ENCODE results near the gene NHERF1. TPM values are rescaled to one million over a fixed set of nuclear protein-coding genes. Genes with fewer than 3 reads are reported as not detected.
A peak's percentile ranks its signal among the peaks of the same experiment; 100 is the strongest.

NHERF1 gene
- total RNA-seq, 1 experiment from 2014 or later: 38.1 TPM

DNA sequence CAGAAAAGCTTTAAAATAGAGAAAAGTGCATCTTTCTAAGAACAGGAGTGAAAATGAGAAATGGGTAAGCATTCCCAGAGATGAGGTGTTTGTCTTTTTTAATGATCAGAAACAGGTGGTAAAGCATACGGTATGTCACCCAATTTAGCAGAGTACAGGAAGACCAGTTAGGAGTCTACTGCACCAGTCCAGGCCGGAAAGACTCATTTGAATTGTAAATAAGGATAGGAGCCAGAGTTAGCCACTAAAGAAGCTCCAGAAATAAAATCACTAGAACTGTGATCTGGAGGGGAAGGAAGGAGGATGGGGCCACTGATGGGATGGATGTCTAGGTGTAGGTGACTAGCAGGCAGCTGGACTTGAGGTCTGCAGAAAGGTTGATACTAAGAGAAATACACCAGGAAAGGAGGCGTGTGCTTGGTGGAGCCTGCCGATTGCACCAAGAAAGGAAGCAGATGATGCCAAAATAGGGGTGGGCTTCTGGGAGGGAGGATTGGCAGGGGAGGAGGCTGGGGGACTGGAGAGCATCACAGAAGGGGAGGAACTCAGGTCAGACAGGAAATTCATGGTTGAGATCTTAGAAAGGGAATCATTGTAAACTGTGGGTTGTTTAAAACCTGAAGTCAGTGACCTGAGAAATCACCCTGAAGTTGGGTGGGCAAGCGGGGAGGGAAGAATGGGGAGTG lies 35.8 kb downstream of the NHERF1 start:
- no peak for DNase-seq (ENCODE audit: low read depth)

DNA sequence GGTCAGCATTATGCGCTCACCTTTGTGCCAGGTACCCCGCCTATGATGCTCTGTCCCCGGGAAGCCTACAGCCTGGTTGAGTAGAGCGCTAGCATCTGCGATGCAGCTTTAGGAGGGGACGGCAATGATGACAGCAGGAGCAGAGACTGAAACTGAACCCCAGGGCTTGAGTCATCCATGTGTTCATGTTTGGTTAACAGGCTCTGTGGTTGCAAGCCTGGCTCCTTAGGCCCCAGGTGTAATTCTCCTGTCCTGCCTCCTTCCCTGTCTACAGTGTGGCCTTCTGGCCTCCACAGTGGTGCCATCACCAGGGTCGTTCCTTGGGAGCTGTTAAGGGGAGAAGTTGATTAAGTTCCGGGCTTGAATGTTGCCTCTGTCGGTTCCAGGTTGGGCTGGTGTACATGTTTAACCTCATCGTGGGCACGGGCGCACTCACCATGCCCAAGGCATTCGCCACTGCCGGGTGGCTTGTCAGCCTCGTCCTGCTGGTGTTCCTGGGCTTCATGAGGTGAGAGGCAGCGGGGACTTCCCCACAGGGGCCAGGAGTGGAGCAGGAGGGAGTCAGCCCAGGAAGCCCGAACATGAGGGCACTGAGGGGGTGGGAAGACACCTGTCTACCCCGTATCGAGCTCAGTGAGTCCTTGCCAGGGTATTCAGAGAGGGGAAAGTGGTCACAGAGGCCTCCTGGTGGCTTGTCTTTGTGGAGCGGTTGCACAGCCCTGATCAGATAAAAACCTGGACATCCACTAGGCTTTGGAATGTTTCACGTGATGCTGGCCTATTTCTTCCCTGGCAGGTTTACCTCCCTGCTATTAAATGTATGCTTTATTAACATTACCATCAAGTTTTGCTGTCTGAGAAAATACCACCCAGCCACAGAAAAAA lies 36.9 kb downstream of the NHERF1 start:
- DNase-seq (ENCODE audit: low read depth): no peak

DNA sequence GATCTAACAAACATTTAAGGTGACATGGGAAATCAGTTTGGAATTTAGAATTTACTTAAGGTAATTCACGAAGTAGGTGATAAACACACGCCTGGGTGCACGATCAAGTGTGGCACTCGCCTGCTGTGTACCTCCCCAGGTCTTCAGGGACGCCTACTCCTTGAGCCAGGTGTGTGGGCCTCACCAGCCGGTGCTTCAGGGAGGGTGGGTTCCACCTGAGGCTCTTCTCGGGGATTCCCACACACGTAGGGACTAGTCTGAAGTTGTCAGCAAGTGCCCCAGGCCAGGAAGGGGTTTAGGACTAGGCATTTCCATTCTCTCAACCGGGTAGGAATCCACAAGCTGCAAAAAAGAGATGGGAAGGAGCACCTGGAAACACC lies 37.5 kb downstream of the NHERF1 start:
- no peak for DNase-seq (ENCODE audit: low read depth)

GRCh38 chr17:74786431-74787055 lies 38.1 kb downstream of the NHERF1 start:
- DNase-seq (ENCODE audit: low read depth): no peak

GRCh38 chr17:74790161-74791058 lies 42.0 kb downstream of the NHERF1 start:
- no peak for DNase-seq (ENCODE audit: low read depth)

DNA sequence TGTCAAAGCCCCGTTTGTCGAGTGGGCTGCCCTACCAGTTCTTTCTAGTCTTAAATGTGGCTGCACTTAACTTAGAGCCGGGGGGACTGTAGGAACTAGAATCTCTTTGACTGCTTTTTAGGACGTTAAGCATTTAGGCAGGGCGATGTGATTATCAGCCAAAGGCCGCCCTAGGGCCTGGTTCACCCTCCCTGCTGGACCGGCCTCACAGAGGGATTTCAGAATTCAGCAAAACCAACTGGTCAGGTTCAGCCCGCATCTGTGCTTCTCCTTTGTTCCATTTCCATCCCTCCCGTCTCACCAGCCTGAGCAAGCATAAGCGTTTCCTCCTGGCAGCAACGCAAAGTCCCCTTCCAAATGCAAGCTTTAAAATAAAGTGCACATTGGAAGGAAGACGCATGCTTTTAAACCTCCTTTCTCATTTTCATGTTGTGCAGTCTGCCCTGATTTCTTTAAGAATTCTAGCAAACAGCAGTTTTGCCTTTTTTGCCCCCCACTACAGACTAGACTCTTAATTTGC lies 44.2 kb downstream of the NHERF1 start:
- DNase-seq (ENCODE audit: low read depth): no peak

DNA sequence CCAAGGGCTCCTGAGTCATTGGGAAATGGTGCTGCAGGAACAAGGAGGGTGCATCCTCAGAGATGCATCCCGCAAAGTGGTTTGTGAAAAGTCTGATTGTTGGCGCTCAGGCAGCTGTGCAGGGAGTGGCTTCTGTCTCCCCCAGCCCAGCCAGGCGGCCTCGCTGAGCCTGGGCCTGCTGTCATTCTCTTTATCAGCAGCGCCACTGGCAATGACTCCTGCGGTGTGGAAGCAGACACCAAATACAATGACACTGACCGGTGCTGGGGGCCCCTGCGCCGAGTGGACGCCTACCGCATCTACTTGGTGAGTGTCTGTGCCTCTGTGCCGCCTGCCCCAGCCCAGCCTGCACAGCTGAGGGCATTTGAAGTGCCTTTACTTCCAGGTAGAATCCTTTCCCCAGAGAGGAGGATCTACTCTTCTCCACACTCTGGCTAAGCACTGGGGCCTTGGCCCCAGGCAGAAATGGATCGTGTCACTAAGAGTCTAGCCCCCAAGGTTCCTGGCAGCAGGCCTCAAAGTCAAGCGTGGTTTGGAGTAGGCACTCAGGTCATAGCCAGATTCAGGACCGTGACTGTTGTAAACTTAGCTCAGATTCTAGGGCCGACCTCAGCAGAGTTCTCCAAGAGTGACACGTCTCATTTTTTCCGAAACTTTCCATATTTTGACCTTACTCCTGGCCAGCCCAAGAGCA lies 47.0 kb downstream of the NHERF1 start:
- no peak for DNase-seq (ENCODE audit: low read depth)

DNA sequence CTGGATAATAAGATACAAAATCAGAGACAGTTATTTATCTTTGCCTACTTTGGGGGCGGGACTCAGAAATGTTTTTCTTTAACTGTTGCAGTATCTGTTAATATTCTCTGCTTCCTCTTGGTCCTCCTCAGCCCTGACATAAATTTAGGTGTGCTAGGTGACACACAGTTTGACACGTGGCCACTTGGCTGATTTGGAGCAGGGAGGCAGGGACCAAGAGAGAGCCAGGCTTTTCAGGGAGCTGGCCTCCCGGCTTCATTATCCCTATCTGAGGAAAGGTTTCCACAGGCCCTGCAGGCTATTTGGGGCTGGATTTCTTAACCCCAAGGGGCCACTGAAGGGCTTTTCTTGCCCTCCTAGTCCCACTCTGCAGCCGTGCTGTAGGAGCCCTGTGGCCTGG lies 47.8 kb downstream of the NHERF1 start:
- no peak for DNase-seq (ENCODE audit: low read depth)

DNA sequence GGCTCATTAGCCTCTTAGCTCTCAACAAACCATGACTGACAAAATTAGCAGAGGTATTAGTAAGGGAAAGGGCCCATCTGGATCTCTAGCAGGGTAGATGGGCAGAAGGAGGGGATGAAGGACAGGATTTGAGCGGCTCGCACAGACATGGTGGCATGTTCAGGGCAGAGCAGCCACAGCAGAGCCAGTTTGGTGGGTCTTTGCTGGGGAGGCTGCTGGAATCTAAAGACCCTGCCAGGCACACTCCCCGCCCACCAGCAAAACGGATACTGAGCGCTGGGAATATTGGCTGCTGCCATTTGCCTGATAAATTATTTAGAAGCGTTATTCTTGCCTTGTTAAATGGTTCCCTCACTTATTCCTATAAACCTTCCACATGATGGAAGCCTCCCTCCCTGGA lies 48.4 kb downstream of the NHERF1 start:
- DNase-seq (ENCODE audit: low read depth): no peak

DNA sequence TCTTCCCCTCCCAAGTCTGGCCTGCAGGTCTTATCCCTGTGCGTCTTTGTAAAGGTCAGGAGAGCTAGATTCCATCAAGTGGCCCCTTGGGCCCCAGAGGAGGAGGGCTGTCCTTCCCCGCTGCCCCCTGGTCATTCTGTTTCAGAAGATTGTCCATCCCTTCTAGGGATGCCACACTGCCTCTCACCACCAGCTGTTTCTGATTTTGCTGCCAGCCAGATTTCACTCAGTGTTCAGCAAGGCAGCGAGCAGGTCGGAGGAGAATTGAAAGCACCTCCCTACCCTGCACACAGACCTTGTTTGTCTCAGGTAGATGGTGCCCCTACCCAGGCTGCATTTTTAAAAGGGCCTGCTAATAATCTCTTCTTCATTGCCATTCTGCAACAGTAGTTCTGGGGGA lies 49.4 kb downstream of the NHERF1 start:
- DNase-seq (ENCODE audit: low read depth): no peak

DNA sequence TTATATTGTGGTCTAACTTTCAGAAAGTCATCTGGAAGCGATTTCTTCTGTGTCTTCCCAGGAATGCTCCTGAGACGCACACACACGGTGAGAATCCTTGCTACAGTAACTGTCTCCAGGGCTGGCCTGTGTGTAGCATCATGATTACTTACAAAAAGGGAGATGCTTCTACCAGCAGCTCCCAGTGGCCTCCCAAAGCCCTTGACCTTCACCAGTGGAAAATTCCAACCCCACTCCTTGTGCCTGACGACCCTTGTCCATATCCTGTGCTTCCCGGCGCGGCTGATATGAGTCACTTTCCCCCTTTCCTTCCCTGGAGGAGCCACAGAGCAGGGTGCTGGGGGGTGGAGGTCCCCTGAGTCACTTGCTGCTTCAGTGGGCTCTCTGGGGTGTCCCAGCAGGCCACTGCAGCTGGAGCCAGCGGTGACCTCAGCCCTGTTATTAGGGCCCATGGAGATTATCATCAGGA lies 49.8 kb downstream of the NHERF1 start:
- peak; percentile 56 for DNase-seq (ENCODE audit: low read depth)

- no peak for DNase-seq (ENCODE audit: low read depth)
These were observed 50.7 kb downstream of the NHERF1 start for GRCh38 chr17:74799097-74799496.

DNA sequence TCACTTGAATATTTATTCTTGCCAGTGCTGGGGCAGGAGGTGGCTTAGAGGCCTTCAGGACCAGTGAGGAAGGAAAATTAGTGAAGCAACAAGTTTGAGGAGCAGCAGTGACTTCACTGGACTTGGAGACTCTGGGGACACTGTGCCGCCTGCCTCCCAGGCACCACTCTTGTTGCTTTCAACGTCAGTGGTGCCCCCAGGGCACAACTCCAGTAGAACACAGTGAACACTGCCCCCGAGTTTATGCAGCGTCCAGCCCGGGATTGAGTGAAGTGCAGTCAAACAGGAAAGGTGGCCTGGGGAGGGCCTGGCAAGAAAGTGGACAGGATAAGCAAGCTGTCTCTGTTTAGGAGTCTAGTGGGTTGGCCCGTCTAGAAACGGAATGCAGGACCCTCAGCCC lies 52.1 kb downstream of the NHERF1 start:
- DNase-seq (ENCODE audit: low read depth): no peak

DNA sequence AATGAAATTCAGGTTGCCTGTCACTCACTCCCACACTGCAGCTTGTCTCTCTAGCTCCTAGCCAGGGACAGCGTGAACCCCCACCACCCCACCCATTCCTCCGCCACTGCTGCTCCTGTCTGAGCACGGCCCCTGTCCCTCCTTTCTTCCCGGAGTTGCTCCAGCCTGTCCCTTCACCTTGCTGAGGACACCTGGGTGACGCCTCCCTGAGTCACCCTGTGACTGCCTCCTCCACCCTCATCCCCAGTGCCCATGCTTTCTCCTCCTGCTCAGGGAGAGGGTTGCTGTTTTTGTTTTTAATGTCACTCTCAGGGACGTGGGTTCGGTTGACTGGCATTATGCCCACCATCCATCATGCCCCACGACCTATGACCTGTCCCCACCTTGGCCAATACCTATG lies 53.5 kb downstream of the NHERF1 start:
- no peak for DNase-seq (ENCODE audit: low read depth)

- no peak for DNase-seq (ENCODE audit: low read depth)
These were observed 55.0 kb downstream of the NHERF1 start for GRCh38 chr17:74803388-74803930.

DNA sequence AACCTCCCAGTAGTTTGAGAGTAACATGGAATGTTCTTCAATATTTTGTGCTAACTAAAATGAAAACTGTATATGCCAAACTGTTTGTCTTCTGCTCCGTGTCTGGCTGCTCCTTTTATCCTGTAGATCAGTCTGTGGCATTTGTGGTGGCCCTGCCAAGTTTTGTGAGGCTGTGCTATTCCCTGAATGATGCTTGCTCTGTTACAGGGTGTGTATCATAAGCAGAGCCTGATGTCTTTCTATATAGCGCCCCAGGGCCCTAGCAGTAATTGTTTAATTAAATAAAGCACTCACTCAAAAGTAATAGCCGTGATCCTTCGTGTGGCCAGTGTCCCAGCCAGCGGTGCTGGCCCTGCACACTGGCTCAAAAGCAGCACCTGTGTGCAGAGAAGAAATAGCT lies 55.5 kb downstream of the NHERF1 start:
- DNase-seq (ENCODE audit: low read depth): no peak

DNA sequence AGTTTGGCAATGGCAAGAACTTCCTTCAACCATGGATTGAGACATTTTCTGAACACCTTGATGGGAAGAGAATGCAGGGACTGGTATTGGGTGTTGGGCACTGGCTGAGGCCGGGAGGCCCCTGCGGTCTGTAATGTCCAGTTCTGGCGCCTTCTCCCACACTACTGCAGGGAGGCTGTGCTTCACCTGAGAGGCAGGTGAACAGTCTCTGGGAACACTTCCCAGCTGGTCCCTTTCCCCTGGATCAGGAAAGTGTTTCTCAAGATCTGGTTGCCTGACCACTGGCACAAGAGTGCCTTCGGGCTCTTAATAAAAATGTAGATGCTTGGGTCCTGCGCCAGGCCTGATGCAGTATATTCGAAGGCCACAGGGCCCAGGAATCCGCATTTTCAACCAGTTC lies 56.3 kb downstream of the NHERF1 start:
- DNase-seq (ENCODE audit: low read depth): no peak

- DNase-seq (ENCODE audit: low read depth): no peak
These were observed 57.2 kb downstream of the NHERF1 start for GRCh38 chr17:74805591-74805991.

DNA sequence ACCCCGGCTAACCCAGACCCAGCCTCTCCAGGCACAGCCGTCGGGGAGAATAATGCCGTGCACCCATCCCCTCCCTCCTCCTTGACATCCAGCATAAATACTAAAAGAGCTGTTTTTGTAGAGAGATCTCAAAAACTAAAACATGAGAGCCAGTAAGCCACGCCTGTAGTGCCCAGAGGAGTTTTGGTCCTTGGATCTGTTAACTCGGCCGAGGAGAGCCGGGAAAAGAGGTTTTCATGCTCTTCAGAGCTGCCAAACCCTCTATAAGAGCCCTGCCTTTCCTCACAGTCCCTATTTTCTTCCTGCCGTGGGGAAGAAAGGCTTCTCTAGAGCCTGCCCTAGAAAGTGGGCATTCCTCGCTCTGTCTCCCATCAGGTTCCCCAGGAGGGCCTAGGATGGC lies 57.9 kb downstream of the NHERF1 start:
- DNase-seq (ENCODE audit: low read depth): no peak

GRCh38 chr17:74807441-74807840 lies 59.0 kb downstream of the NHERF1 start:
- no peak for DNase-seq (ENCODE audit: low read depth)

DNA sequence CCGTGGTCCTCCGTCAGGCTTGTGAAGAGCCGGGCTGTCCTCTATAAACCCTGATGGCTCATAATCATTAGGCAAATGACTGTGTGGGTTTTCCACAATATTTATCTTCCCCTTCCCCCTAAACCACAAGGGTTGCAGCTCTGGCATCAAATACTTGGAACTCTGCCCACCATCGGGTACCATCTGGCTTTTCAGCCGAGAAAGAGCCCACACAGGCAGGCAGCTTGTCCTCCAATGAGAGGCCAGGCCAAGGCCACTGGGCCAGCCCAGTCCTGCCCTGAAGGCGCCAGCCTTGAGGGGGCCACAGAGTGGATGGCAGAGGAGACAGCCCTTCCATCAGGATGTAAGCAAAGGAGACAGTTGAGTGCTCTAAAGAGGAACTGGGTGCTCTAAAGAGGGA lies 59.5 kb downstream of the NHERF1 start:
- DNase-seq (ENCODE audit: low read depth): no peak

Data from Daoy (cell line).